ENCODE measurements around the gene SCYGR1.

SCYGR1 gene

GRCh38 chr2:227412877-227413276 lies 25.1 kb upstream of the SCYGR1 start:
- DNase-seq (ENCODE audit: low read depth in 1 of 2, low spot score in 1 of 2): no peak
- TF ChIP-seq JUND (IDR thresholded peaks at IDR 0.05; ENCODE audit: low read depth): no peak
- in situ Hi-C loops (cut with HindIII; ENCODE audit: low pct_unique_long_range_greater_than_20kb, low sequenced_read_pairs): no loop called here

DNA sequence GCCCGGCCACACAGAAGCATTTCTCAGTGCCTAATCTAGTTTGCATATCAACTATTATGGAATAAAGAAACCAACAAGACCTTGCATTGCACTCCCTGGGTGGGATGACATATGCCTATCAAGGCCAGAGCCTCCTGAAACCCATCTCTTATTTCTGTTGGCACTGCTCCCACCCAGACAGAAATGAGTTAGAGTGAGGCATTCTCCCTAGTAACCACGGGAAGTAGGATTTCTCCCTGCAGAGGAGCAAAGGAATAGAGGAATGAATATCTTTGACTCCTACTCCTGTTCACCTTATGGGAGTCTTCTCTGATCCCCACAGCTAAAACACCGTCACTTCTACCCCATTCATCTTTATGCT lies 24.2 kb upstream of the SCYGR1 start:
- no peak for TF ChIP-seq JUND (IDR thresholded peaks at IDR 0.05; ENCODE audit: low read depth)
- DNase-seq (ENCODE audit: low read depth in 1 of 2, low spot score in 1 of 2): no peak
- in situ Hi-C loops (cut with HindIII; ENCODE audit: low pct_unique_long_range_greater_than_20kb, low sequenced_read_pairs): no loop called here

- in situ Hi-C loops (cut with HindIII; ENCODE audit: low pct_unique_long_range_greater_than_20kb, low sequenced_read_pairs): no loop called here
- no peak for DNase-seq (ENCODE audit: low read depth in 1 of 2, low spot score in 1 of 2)
- no peak for TF ChIP-seq JUND (IDR thresholded peaks at IDR 0.05; ENCODE audit: low read depth)
These were observed 23.7 kb upstream of the SCYGR1 start for GRCh38 chr2:227411320-227411989.

DNA sequence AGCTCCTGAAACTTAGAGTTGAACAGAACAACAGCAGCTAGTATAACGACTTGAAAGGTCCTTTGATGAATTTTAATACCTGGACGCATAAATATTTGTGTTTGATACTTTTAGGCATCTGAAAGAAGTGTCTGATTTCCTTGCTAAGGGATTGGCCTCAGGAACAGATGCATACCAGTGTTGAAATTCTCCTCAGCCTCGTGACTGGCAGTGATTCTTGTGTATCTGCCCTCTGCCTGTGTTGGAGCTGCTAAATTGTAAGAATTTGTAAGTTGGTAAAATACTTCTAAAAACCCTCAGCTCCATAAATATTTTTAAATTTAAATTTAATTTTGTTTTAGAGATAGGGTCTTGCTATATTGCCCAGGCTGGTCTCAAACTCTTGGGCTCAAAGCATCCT lies 22.4 kb upstream of the SCYGR1 start:
- DNase-seq (ENCODE audit: low read depth in 1 of 2, low spot score in 1 of 2): no peak
- TF ChIP-seq JUND (IDR thresholded peaks at IDR 0.05; ENCODE audit: low read depth): no peak
- in situ Hi-C loops (cut with HindIII; ENCODE audit: low pct_unique_long_range_greater_than_20kb, low sequenced_read_pairs): no loop called here

DNA sequence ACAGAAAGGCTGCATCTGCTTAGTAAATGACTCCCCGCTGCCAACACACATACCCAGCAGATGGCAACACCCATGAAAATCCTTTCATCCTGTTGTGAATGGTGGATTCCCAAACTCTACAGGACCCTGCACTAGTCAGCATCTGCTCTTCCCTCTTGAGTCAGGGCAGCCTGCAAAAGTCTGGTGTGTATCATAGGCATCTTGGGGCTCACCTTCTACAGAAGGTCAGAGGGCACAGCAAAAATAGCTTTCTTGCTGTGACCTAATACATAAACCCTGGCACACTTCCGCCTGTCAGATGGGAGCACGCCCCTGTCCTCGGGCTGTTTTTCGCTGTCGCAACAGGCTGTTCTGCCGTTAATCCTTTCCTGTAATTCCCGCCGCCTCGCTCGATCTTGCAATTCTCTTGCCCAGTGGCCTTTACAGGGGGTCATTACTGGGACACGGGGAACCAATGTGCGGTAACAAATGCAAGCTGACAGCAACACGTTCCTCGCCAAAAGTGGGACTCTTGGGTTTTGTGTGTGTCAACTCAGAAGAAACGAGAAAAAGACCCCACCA lies 19.9 kb upstream of the SCYGR1 start:
- peak; percentile 11 to 75 for DNase-seq (ENCODE audit: low read depth in 1 of 2, low spot score in 1 of 2)
- no peak for TF ChIP-seq JUND (IDR thresholded peaks at IDR 0.05; ENCODE audit: low read depth)
- in situ Hi-C loops (cut with HindIII; ENCODE audit: low pct_unique_long_range_greater_than_20kb, low sequenced_read_pairs): no loop called here

DNA sequence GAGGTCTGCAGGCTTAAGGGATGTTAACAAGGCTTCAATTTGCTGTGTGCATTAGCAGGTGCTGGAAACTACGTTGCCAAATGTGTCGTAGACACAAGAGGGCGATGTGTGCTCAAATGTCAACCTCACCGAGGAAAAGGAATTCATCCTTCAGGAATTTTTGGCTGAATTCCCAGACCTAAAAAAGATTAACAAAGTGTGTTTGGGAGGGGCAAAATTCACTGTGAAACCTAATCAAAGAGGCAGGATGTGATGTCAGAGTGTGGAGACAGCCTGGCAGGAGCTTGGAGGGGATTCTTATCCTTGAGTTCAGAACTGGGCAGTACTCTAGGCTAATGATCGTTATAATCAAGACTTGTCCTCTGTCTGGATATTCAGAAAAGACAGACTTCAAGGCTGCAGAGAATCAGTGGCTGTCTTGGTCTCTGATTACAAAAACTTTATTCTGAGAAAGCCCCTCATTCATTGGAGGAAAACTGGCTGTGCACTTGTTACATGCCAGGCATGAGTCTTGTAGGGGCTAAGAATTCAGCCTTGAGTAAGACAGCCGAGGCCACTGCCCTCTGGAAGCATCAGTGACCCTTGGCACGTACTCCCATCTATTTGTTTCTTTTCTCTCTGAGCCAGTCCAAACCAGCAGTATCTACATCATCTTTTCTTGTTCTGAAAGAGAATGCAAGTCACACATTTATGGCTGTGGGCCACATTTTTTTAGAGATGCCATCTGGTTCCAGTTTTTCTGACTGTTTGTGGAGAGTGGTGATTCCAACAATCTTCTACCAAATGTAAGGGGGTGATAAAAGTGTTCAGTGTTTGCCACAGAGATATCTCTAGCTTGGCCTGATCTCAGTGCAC lies 18.7 kb upstream of the SCYGR1 start:
- peak; percentile 69 to 84 for DNase-seq (ENCODE audit: low read depth in 1 of 2, low spot score in 1 of 2)
- no peak for TF ChIP-seq JUND (IDR thresholded peaks at IDR 0.05; ENCODE audit: low read depth)
- in situ Hi-C loops (cut with HindIII; ENCODE audit: low pct_unique_long_range_greater_than_20kb, low sequenced_read_pairs): no loop called here

- no peak for TF ChIP-seq JUND (IDR thresholded peaks at IDR 0.05; ENCODE audit: low read depth)
- in situ Hi-C loops (cut with HindIII; ENCODE audit: low pct_unique_long_range_greater_than_20kb, low sequenced_read_pairs): no loop called here
These were observed 17.0 kb upstream of the SCYGR1 start for GRCh38 chr2:227404585-227405271.

GRCh38 chr2:227402959-227403358 lies 15.2 kb upstream of the SCYGR1 start:
- DNase-seq (ENCODE audit: low read depth in 1 of 2, low spot score in 1 of 2): no peak
- in situ Hi-C loops (cut with HindIII; ENCODE audit: low pct_unique_long_range_greater_than_20kb, low sequenced_read_pairs): no loop called here
- TF ChIP-seq JUND (IDR thresholded peaks at IDR 0.05; ENCODE audit: low read depth): no peak

More at GRCh38 chr2:227404585-227405271, 17.0 kb upstream of the SCYGR1 start:
- DNase-seq (ENCODE audit: low read depth in 1 of 2, low spot score in 1 of 2): no peak

- no peak for TF ChIP-seq JUND (IDR thresholded peaks at IDR 0.05; ENCODE audit: low read depth)
- DNase-seq (ENCODE audit: low read depth in 1 of 2, low spot score in 1 of 2): no peak
- in situ Hi-C loops (cut with HindIII; ENCODE audit: low pct_unique_long_range_greater_than_20kb, low sequenced_read_pairs): no loop called here
These were observed 14.6 kb upstream of the SCYGR1 start for GRCh38 chr2:227402321-227402720.

DNA sequence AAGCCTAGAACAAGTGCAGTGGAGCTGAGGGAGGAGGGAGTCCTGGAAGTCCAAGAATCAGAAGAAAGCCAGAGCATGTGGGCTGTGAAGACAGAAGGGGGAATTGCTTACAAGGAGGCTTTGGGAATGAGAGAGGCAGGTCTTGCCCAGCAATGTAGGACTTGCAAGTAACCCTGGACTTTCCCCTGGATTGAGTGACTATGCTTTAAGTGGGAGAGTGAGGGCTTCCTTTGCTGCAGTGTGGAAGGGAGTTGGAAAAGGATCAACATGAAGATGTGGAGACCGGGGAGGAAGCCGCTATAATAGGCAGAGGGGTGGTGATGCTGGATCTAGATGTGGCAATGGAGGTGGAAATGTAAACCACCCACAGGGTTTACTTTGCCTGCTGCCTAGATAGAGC lies 13.8 kb upstream of the SCYGR1 start:
- no peak for DNase-seq (ENCODE audit: low read depth in 1 of 2, low spot score in 1 of 2)
- in situ Hi-C loops (cut with HindIII; ENCODE audit: low pct_unique_long_range_greater_than_20kb, low sequenced_read_pairs): no loop called here
- no peak for TF ChIP-seq JUND (IDR thresholded peaks at IDR 0.05; ENCODE audit: low read depth)

DNA sequence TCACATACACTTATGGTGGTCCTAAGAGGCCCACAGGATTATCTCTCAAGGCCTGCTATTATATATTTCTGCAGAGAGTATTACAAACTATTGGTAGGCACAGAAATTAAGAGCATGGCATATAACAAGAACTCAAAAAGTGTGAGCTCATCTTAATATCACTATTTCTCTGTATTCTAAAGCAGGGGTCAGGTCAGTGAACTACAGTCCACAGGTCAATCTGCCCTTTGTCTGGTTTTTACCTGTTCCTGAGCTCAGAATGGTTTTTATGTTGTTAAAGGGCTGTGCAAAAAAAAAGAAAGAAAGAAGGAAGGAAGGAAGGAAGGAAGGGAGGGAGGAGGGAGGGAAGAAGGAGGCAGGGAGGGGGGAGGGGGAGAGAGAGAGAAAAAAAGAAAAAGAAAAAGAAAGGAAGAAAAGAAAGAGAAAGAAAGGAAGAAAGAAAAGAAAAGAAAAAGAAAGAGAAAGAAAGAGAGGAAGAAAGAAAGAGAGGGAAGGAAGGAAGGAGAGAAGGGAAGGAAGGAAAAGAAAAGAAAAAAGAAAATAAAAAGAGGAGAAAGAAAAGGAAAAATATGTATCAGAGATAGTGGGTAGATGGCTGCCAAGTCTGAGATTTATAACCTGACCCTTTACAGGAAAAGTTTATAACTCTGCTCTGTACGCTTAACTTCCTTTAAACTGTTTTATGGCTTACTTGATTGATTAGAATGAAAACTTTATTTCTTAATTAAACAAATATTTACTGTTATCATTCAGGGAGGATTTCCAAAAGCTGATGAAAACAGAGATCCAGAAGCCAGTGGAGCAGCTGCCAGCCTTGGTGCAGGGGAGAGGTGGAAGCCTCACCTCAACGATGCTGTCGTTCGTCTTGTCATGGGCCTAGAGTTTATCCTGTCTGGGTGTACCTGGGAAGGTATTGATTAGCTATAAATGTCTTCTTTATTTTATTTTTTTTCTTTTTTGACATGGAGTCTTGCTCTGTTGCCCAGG lies 11.2 kb upstream of the SCYGR1 start:
- no peak for TF ChIP-seq JUND (IDR thresholded peaks at IDR 0.05; ENCODE audit: low read depth)
- in situ Hi-C loops (cut with HindIII; ENCODE audit: low pct_unique_long_range_greater_than_20kb, low sequenced_read_pairs): no loop called here
- DNase-seq (ENCODE audit: low read depth in 1 of 2, low spot score in 1 of 2): no peak

GRCh38 chr2:227397562-227397961 lies 9.8 kb upstream of the SCYGR1 start:
- TF ChIP-seq JUND (IDR thresholded peaks at IDR 0.05; ENCODE audit: low read depth): no peak
- in situ Hi-C loops (cut with HindIII; ENCODE audit: low pct_unique_long_range_greater_than_20kb, low sequenced_read_pairs): no loop called here
- no peak for DNase-seq (ENCODE audit: low read depth in 1 of 2, low spot score in 1 of 2)
